NCI-H82 (cell line): ENCODE data around the gene SLX9.

Experiments
- DNase-seq: peaks from one replicate; lab custom pipeline; 2025; lab: John Stamatoyannopoulos, UW

The SLX9 gene

DNA sequence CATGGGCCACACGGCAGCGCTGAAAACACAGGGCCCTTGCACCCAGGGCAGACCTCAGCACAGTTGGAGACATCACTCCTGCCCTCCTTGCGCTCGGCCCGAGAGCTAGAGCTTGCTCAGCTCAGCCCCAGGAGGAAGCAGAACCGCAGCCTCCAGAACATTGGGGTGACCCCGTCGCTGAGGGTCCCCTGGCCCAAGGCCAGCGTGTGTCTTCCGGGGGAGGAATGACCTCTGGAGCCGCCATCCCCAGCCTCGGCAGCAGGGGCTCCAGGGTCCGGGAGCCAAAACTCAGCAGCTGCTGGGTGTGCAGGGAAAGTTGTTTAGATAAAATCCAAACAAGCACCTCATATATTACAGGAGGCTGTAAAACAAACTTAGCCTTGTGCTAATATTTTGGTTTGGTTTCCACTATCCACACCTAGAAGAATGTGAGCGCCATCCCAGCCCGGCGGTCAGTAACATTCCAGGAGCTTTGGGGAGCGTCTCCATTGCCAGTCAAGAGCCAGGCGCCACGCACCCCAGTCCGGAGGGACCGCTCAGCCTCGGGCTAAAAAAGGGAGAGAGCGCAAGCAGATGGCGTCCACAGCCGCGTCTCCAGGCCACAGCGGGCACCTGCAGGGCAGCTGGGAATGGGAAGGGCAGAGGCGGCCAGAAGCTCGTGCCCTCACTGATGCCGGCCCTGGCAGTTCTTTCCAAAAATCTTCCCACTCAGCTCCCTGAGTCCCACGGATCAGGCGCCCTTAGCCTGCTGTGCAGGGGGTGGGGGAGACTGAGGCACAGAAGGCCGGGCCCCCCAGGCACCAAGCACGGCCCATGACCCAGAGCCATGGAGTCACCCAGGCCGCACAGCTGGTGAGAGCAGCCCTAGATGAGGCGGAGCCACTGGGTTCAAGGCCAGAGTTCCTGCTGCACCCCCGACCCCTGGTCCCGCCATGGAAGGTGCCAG lies 52.0 kb downstream of the SLX9 start:
- no peak for DNase-seq

- DNase-seq = no peak
These were observed 52.8 kb downstream of the SLX9 start for GRCh38 chr21:44992608-44993031.

- no peak for DNase-seq
These were observed 53.7 kb downstream of the SLX9 start for GRCh38 chr21:44993321-44994046.

DNA sequence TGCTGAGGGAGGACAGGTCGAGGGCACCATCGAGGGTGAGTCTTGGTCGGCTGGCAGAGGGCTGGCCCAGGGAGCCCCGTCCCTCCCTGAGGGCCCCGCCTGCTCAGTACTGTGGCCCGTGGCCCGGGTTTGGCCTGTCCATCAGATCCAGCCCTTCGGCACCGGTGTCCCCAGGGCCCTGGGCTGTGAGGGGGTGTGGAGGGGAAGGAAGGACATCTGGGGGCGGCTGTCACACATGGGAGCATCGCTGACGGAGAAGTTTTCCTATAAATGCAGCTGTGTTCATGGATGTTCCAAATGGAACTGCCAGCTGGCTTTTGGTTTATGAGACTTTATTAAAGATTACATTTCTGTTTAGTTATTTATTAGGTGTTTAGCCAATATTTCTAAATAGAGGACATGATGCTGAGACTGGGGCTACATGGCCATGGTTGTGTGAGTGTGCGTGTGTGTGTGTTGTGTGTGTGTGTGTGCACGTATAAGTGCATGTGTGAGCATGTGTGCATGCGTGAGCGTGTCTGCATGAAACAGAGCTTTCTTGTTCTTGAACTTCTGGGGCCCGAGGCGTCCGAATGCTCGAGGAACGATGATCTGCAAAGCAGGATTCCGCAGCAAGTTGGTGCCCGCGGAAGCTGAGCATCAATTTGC lies 54.3 kb downstream of the SLX9 start:
- DNase-seq = no peak

- no peak for DNase-seq
These were observed 55.0 kb downstream of the SLX9 start for GRCh38 chr21:44994695-44995342.

DNA sequence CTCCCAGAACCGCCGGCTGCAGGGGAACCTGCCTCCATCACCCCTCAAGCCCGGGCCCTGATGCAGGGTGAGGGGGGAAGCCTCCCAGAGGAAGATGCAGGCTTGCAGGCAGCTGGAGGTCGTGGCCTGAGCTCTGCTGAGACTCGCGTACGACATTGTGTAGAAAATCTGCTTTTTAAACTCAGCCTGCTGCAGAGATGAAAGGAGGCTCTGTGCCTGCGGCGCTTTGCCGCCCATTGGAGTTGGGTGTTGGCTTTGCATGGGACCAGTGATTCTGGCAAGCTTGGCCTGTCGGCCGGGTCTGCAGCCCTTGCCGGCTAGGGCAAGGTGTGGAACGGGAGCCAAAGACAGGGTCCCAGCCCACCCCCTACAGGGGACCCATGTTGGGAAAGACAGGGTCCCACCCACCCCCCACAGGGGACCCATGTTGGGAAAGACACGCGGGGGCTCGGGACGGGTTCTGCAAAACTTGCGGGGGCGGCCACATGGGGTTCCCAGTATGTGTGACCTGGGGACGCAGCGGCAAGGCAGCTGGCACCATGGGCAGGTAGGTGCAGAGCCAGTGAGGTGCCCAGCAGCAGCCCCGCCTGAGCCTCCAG lies 55.6 kb downstream of the SLX9 start:
- DNase-seq = no peak

- DNase-seq = no peak
These were observed 56.3 kb downstream of the SLX9 start for GRCh38 chr21:44996096-44996495.

DNA sequence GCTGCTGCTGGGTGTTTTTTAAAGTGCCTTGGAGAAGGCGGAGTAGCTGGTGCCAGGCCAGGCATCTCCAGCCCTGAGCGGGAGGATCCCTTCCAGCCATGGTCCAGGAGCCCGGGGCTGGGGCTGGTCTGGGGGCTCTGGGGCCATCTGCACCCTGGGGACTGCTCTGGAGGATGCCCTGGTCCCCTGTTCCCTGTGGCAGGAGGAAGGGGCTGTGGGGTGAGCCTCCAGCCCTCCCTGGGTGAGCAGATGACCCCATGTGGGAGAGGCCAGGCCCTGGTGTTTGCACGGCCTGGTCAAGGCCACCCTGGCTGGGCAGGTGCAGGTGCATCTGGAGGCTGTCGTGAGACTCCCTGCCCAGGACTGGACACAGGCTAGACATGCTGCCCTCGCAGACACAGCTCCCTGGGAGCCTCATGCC lies 56.7 kb downstream of the SLX9 start:
- no peak for DNase-seq

GRCh38 chr21:44996983-44997936 lies 57.4 kb downstream of the SLX9 start:
- no peak for DNase-seq

DNA sequence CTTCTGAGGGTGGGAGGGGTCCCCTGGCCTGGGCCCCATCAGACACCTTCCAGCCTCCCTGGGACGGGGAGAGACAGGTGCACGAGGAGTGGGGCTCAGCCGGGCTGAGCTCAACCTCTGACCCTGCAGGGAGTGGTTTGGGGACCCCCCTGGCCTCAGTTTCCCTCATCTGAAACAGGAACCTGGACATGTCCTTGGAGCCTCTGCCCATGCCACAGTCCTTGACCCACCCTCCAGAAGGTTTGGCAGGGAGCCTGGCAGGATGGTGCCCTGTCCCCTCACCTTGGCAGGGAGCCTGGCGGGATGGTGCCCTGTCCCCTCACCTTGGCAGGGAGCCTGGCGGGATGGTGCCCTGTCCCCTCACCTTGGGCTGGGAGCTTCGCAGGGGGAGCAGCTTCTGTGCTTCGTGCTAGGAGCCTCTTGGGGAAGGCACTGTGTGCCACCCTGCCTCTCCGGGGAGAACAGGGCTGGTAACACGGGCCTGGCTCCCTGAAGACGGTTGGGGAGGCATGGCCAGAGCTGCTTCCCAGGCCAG lies 58.3 kb downstream of the SLX9 start:
- no peak for DNase-seq

DNA sequence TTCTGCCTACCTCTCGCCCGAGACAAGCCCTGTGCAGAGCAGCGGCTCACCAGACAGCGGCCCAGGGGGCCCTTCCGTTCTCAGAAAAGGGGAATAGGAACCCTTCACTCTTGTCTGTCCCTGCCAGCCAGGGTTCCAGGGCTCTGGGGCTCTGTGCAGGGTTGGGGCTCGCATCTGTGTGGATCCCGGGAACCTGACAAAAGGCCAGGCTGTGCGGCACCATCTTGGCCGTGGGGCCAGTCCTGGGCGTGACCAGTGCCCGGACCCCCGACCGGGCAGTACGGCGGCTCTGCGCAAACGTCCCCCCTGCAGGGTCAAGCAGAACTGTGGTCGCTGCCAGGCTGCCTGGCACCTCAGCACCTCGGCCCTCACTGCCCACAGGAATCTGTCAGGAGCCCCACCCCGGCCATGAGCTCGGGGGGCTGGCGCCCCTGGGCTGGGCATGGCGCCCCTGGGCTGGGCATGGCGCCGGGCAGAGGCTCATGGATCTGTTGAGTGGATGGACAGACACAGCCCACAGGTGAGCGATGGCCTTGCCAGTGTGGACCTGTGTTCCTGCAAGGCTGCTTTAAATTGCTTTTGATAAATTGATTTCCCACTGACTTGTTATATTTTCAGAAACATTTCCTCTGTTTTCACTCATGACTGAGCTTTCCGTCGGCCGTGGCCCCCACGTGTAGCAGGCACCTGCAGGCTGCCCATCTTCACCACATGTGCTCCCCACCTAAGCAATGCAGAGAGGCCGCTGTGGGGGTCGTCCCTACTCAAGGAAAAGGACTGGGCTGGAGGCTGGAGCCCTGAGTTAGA lies 59.0 kb downstream of the SLX9 start:
- no peak for DNase-seq

- no peak for DNase-seq
These were observed 59.7 kb downstream of the SLX9 start for GRCh38 chr21:44999428-44999971.

DNA sequence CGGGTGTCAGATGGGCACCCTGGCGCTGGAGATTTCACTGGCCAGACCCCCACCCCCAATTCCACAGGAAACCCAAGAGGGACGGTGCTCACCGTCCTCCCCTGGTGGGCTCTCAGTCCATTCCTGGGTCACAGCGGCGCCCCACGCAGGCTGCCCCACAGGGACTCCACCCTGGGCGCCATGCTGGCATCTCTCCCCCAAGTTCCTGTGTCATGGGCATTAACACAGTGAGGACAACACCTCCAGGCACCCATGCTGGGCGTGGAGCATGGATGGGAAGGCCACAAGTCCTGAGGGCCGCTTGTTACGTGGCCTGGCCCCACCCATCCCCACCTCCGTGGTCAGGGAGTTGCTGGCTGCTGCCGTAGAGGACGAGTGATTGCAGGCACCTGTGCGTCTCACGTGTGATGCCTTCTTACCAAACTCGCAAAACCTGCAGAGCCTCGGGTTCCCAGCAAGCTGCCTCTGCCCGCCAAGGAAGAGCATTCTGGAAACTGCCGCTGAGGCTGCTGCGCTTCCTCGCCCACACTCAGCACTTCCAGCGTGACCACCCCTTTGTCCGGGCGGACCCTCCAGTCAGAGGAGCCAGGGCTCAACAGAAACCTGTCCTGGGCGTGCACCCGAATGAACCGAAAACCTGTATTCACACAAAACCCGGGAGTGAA lies 60.3 kb downstream of the SLX9 start:
- no peak for DNase-seq

GRCh38 chr21:45000637-45001133 lies 60.9 kb downstream of the SLX9 start:
- DNase-seq = no peak

DNA sequence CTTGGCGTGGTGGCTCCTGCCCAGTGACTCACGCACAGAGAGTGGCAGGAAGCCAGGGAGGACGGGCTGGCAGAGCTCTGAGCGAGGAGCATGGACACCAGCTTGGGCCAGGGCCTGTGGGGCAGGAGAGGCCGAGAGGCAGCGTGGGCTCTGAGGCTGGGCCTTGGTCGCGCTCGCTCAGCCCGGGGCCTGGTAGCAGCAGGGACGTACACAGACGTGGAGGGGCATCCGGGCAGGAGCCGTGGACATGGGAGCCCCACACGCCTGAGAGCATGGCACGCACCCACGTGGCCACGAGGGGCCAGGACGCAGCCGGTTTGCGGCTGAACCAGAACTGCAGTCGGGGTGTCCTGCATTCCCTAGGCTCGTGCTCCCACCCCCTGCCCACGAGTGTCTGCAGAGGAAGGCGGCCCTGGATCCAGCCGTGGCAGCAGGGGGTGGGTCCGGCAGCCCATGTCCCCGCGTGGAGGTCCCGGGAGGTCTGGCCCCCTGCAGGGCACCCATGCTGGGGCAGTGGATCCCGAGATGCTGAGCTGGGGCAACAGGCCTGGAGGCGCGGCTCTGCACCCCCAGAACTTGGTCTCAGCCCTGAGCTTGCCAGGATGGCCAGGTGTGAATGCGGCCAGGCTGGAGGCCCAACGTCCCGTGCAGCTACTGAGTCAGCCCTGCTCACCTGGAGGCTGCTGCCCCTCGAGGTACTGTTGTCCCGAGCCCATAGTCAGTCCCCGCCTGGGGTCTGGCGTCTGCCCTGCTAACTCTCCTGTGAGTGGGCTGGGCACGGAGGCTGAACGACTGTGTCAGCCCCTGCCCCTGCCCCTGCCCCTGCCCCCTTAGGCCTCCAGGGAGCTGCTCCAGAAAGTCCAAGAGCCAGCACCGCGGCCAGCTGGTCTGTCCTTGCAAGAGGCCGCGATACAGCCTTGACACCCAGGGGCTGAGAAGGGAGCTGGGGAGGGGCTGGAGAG lies 61.6 kb downstream of the SLX9 start:
- DNase-seq = no peak

GRCh38 chr21:45002381-45003204 lies 62.8 kb downstream of the SLX9 start:
- DNase-seq = no peak
